Breast epithelium (tissue), 4 donors: ENCODE measurements around the gene ORM2. TPM values are rescaled to one million over a fixed set of nuclear protein-coding genes. Genes with fewer than 3 reads are reported as not detected.
"Not testable (repeated sequence)": the region's sequence is repeated elsewhere in the genome, so short reads cannot be mapped to it uniquely, and the experiment has no call there.

Source experiments
- DNase-seq, 2 donors: peaks; one replicate each; pipeline ENCODE4 v3.0.0-alpha.2; 2019; ENCODE audit warnings: low spot score in 2 of 2
- H3K27ac ChIP-seq, 2 donors: fragments of 200-600 bp; sonication (generic) in 1 of 2; one replicate each; pipeline ENCODE4 v1.5.1; 2016 to 2019; ENCODE audit warnings: mild to moderate bottlenecking in 1 of 2
- H3K27me3 ChIP-seq, 2 donors: fragments of 200-600 bp; sonication (generic) in 1 of 2; one replicate each; pipeline versions ENCODE4 v1.5.1 to v1.6.0; 2017 to 2019; ENCODE audit warnings: control low read depth in 1 of 2, mild to moderate bottlenecking in 1 of 2
- H3K36me3 ChIP-seq: fragments of 200-600 bp; one replicate; pipeline ENCODE4 v1.5.1; 2019
- H3K4me1 ChIP-seq, 2 donors: fragments of 200-600 bp; sonication (generic); one replicate each; pipeline ENCODE4 v1.5.1; 2016 to 2019; ENCODE audit warnings: control low read depth in 1 of 2
- H3K4me3 ChIP-seq, 3 donors: fragments of 200-600 bp; sonication (generic); 1 replicate in 2 of 3; 2 replicates in 1 of 3; pipeline ENCODE4 v1.5.1; 2016 to 2019; ENCODE audit warnings: mild to moderate bottlenecking in 3 of 3, moderate library complexity in 2 of 3
- H3K9me3 ChIP-seq, 2 donors: fragments of 200-600 bp; sonication (generic) in 1 of 2; one replicate each; pipeline ENCODE4 v1.5.1; 2016 to 2019; ENCODE audit warnings: control low read depth in 1 of 2
- CTCF ChIP-seq, 3 donors: fragments of 450-650 bp; IDR thresholded peaks; one replicate each; pipeline ENCODE4 v1.5.1; 2016 to 2017; ENCODE audit warnings: antibody characterized with exemption in 3 of 3, mild to moderate bottlenecking in 3 of 3, moderate library complexity in 3 of 3
- POLR2A ChIP-seq: fragments of 450-650 bp; IDR thresholded peaks from one replicate; pipeline ENCODE4 v1.6.1; 2016; ENCODE audit warnings: antibody characterized with exemption, mild to moderate bottlenecking, moderate library complexity
- POLR2AphosphoS5 ChIP-seq, 3 donors: sonication (generic); formaldehyde crosslinking; IDR thresholded peaks; one replicate each; pipeline ENCODE4 v1.6.1; 2017; ENCODE audit warnings: antibody characterized with exemption in 3 of 3
- intact Hi-C: fragments of 100-400 bp; cut with DNase I; formaldehyde crosslinking; loops from one replicate; pipeline ENCODE4 v1.15.1; 2023; ENCODE audit warnings: low total_unique reads
- total RNA-seq, 3 donors: library from RNA; depleted of rRNA; stranded (reverse); fragments of >200 nt; gene quantifications; one replicate each; pipeline ENCODE4 v1.1.0, GENCODE V29; 2016

ORM2 gene
- total RNA-seq, 3 donors from 2014 or later = 1.6 to 2.9 TPM; not detected in 1

GRCh38 chr9:114317665-114318357 is 11.9 kb upstream of the ORM2 start:
- no peak overlapping the region for H3K4me3 ChIP-seq
- no peaks in the 10 kb centered on the region for H3K27me3 ChIP-seq
- DNase-seq = no peak
- intact Hi-C loops = no loop called here
- H3K9me3 ChIP-seq = peaks cover 0 to 7% of the 10 kb centered on the region in 2 donors
- H3K36me3 ChIP-seq = no peaks in the 10 kb centered on the region
- no peak for TF ChIP-seq POLR2AphosphoS5 (IDR thresholded peaks at IDR 0.05)
- no peak for TF ChIP-seq POLR2A
- TF ChIP-seq CTCF (IDR thresholded peaks at IDR 0.05) = no peak
- no peaks in the 10 kb centered on the region for H3K4me1 ChIP-seq
- H3K27ac ChIP-seq = no peak overlapping the region

- no peaks in the 10 kb centered on the region for H3K4me1 ChIP-seq
- no peak for DNase-seq
- no peak for TF ChIP-seq CTCF (IDR thresholded peaks at IDR 0.05)
- no peak for TF ChIP-seq POLR2AphosphoS5 (IDR thresholded peaks at IDR 0.05)
- TF ChIP-seq POLR2A = no peak
- no peaks in the 10 kb centered on the region for H3K27me3 ChIP-seq
- no peaks in the 10 kb centered on the region for H3K36me3 ChIP-seq
- H3K4me3 ChIP-seq = no peak overlapping the region
- peaks cover 0 to 7% of the 10 kb centered on the region in 2 donors for H3K9me3 ChIP-seq
- H3K27ac ChIP-seq = no peak overlapping the region
- intact Hi-C loops = no loop called here
These were observed 11.3 kb upstream of the ORM2 start for GRCh38 chr9:114318416-114318815.

GRCh38 chr9:114319147-114319546 is 10.5 kb upstream of the ORM2 start:
- Histone ChIP-seq H3K27ac (no peak overlapping the region), H3K27me3 (no peaks in the 10 kb centered on the region), H3K4me3 (no peak overlapping the region), H3K36me3 (no peaks in the 10 kb centered on the region), H3K4me1 (no peaks in the 10 kb centered on the region), H3K9me3 (peaks cover 0 to 6% of the 10 kb centered on the region in 2 donors)
- no peak for DNase-seq
- TF ChIP-seq CTCF (IDR thresholded peaks at IDR 0.05) = no peak
- intact Hi-C loops = no loop called here

GRCh38 chr9:114320710-114321109 is 9.0 kb upstream of the ORM2 start:
- H3K27me3 ChIP-seq, DNase-seq, H3K36me3 ChIP-seq, intact Hi-C loops, H3K9me3 ChIP-seq, H3K4me1 ChIP-seq, H3K4me3 ChIP-seq, H3K27ac ChIP-seq: not testable (repeated sequence)

GRCh38 chr9:114321759-114322158 is 7.9 kb upstream of the ORM2 start:
- Histone ChIP-seq H3K9me3 (no peaks in the 10 kb centered on the region), H3K4me1 (no peaks in the 10 kb centered on the region), H3K27ac (no peak overlapping the region), H3K27me3 (no peaks in the 10 kb centered on the region), H3K4me3 (no peak overlapping the region), H3K36me3 (no peaks in the 10 kb centered on the region)
- intact Hi-C loops = no loop called here
- TF ChIP-seq CTCF (IDR thresholded peaks at IDR 0.05) = no peak
- TF ChIP-seq POLR2AphosphoS5 (IDR thresholded peaks at IDR 0.05) = no peak
- no peak for TF ChIP-seq POLR2A
- no peak for DNase-seq

GRCh38 chr9:114322160-114322818 is 7.4 kb upstream of the ORM2 start:
- H3K27me3 ChIP-seq = not testable (repeated sequence)

GRCh38 chr9:114322831-114323531 is 6.7 kb upstream of the ORM2 start, which contains the start of gene ORM1:
Gene ORM1, plus strand, starts transcription at chr9:114323098. Its CDS starts 36 bp downstream, at chr9:114323134.
- intact Hi-C loops, H3K36me3 ChIP-seq, H3K27me3 ChIP-seq, H3K4me1 ChIP-seq, H3K27ac ChIP-seq, H3K4me3 ChIP-seq, DNase-seq, H3K9me3 ChIP-seq: not testable (repeated sequence)

More at GRCh38 chr9:114322160-114322818, 7.4 kb upstream of the ORM2 start:
- H3K36me3 ChIP-seq, H3K9me3 ChIP-seq, H3K4me1 ChIP-seq, H3K27ac ChIP-seq, H3K4me3 ChIP-seq, intact Hi-C loops, DNase-seq: not testable (repeated sequence)

GRCh38 chr9:114323849-114324248 is 5.8 kb upstream of the ORM2 start:
- H3K27me3 ChIP-seq, H3K36me3 ChIP-seq, H3K4me3 ChIP-seq, DNase-seq, H3K9me3 ChIP-seq, H3K27ac ChIP-seq, H3K4me1 ChIP-seq, intact Hi-C loops: not testable (repeated sequence)
